GM12873 (cell line): Measurements from ENCODE around the gene OR9A4.

ENCODE experiments used
- TF ChIP-seq, protein P1 (sequence below): IDR thresholded peaks from 2 replicates; pipeline ENCODE4 v1.5.1; 2012; ENCODE audit warnings: low read depth, mild to moderate bottlenecking, moderate library complexity, low read length, control low read depth; ENCODE audit not compliant: insufficient read depth; ENCODE audit errors: missing control alignments

The OR9A4 gene, protein sequence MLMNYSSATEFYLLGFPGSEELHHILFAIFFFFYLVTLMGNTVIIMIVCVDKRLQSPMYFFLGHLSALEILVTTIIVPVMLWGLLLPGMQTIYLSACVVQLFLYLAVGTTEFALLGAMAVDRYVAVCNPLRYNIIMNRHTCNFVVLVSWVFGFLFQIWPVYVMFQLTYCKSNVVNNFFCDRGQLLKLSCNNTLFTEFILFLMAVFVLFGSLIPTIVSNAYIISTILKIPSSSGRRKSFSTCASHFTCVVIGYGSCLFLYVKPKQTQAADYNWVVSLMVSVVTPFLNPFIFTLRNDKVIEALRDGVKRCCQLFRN

DNA sequence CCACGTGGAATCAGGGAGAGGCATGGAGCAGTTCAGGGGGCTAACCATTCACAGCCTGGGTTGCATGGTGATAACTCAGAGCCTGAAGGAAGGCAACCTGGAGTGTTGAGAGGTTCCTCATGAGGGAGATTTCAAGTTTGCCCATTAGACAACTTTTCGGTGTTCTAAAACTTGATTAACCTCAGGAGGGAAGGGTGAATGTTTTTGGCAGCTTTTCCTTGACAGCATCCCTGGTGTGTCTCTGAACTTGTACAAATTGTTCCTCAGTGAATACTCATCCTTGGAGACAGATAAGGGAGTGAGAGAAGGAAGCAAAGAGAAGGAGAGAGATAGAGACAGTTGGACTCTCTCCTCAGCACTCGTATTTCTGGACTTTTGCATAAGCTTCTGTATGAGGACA, at the start of gene OR9A4:
OR9A4 (plus strand) TSS at position 301 of the 400 bp plus-strand sequence. CDS start 2,477 bp downstream, outside the sequence.
- TF ChIP-seq, protein P1, sequence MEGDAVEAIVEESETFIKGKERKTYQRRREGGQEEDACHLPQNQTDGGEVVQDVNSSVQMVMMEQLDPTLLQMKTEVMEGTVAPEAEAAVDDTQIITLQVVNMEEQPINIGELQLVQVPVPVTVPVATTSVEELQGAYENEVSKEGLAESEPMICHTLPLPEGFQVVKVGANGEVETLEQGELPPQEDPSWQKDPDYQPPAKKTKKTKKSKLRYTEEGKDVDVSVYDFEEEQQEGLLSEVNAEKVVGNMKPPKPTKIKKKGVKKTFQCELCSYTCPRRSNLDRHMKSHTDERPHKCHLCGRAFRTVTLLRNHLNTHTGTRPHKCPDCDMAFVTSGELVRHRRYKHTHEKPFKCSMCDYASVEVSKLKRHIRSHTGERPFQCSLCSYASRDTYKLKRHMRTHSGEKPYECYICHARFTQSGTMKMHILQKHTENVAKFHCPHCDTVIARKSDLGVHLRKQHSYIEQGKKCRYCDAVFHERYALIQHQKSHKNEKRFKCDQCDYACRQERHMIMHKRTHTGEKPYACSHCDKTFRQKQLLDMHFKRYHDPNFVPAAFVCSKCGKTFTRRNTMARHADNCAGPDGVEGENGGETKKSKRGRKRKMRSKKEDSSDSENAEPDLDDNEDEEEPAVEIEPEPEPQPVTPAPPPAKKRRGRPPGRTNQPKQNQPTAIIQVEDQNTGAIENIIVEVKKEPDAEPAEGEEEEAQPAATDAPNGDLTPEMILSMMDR = no peak

DNA sequence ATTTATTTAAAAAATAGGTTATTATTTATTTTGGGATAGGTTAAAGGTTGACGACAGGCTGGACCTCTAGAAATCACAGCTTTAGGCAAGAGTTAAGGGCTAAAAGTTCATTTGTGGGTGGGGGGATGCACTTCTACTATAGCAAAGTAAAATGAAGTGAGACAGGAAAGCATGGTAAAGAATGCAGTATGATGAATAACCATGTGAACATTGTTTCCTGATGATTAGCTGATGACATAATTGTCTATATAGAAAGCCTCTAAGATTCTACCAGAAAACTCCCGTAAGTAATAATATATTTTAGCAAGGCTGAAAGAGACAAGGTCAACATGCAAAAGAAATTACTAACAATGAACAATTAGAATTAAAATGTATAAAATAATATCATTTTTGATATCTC, 49.2 kb upstream of the OR9A4 start:
- TF ChIP-seq, protein P1 = no peak

DNA sequence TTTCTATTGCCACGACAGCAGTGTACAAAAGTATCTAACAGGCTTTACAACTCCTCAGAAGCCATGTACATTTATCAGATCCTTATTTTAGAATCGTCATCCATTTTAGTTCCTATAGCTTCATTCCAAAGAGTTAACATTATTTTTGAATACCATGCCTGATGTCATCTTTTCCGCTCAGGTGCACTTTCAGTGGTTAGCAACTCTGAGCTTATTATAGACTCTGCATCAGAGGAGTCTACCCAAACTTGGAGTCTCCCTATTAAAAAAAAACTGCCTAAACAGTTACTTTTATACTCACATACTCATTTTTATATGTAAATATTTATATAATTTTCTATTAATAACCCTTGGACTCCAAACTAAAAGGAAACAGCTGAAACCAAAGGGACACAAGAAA, 43.3 kb upstream of the OR9A4 start:
- TF ChIP-seq, protein P1 = no peak

DNA sequence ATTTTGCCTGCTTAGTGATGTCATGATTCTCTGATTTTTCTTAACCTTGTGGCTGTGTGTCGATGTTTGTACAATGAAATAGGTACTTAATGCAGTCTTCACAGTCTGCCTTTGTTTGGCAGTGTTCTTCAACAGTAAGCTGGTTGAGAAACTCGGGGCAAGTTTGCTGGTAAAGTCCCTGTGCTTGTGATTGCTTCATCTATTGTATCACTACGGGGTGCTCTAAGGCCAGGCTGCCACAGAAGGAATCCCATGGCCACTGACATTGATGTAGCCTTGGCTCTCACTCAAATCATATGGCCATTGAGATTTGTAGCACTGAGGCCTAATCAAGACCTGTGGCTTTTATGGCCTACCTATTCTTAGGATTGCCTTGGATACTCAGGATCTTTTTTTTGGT, 41.4 kb upstream of the OR9A4 start:
- TF ChIP-seq, protein P1 = no peak

DNA sequence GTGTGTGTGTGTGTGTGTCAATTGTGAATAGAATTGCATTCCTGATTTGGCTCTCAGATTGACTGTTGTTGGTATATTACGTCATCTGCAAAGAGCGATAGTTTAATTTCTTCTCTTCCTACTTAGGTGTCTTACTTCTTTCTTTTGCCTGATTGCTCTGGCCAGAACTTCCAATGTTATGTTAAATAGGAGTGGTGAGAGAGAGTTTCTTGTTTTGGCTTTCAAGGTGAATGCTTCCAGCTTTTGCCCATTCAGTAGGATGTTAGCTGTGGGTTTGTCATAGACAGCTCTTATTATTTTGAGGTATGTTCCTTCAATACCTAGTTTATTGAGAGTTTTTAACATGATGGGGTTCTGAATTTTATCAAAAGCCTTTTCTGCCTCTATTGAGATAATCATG, 40.7 kb upstream of the OR9A4 start:
- TF ChIP-seq, protein P1 = no peak

DNA sequence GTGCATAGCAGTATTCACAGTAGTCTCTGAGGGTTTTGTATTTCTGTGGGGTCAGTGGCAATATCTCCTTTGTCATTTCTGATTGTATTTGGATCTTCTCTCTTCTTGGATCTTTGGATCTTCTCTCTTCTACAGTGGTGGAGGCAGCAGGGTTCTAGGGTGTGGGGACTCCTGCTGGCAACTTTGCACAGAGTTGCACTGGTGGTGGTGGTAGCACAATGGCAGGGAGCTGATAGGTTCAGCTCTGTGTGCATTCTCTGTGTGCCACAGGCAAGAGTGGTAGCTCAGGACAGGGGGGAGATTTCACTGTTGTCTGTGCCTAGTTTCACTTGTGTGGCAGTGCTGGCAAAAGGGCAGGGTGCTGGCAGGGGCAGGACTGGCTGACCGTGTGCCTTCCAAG, 39.8 kb upstream of the OR9A4 start:
- TF ChIP-seq, protein P1 = no peak

DNA sequence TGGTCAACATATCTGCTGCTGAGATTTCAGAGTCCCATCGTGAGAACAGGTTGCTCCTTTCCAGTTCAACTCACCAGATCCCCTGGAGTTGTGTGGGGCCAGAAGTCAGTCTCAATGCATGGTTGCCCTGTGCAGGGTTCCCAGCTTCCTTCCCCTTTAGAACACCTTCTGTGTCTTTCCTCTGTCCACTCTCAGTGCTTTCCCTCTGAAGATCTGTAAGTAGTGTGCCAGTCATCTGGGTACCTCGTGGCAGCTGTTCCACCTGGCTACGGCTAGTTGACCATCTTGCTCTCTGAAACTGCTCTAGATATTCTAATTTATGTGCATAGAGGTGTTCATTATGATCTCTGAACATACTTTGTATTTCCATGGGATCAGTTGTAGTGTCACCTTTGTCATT, 38.8 kb upstream of the OR9A4 start:
- TF ChIP-seq, protein P1 = no peak
